Activated CD4-positive, alpha-beta T cell treated with anti-CD3 and anti-CD28 coated beads, Interleukin-10, Interleukin-2, amounts not matched to agents 100 ng/mL and 50 ng/mL, durations not matched to agents 16 hours and 8 hours (primary cell): ENCODE results near the gene INHBE.
"Not testable (repeated sequence)": the region's sequence is repeated elsewhere in the genome, so short reads cannot be mapped to it uniquely, and the experiment has no call there.

ENCODE experiments used
- DNase-seq: peaks from one replicate; pipeline ENCODE4 v3.0.0-alpha.2; 2020

The INHBE gene

GRCh38 chr12:57454566-57455373, at the start of gene INHBE:
INHBE (plus strand) TSS chr12:57455307; CDS start chr12:57455537, 230 bp downstream.
- DNase-seq, result peak; percentile 40

- no peak for DNase-seq
These were observed 44.6 kb upstream of the INHBE start for GRCh38 chr12:57410534-57410933.

GRCh38 chr12:57414160-57414559, 40.9 kb upstream of the INHBE start:
- DNase-seq, result not testable (repeated sequence)

- DNase-seq, result no peak
These were observed 40.0 kb upstream of the INHBE start for GRCh38 chr12:57415088-57415487.

GRCh38 chr12:57416039-57416996, 38.8 kb upstream of the INHBE start:
- no peak for DNase-seq

GRCh38 chr12:57418255-57418654, 36.9 kb upstream of the INHBE start:
- DNase-seq, result no peak

- DNase-seq, result no peak
These were observed 35.6 kb upstream of the INHBE start for GRCh38 chr12:57419495-57419894.

GRCh38 chr12:57420482-57420881, 34.6 kb upstream of the INHBE start:
- DNase-seq, result no peak

- not testable (repeated sequence) for DNase-seq
These were observed 28.2 kb upstream of the INHBE start for GRCh38 chr12:57426948-57427347.

GRCh38 chr12:57428965-57429364, 26.1 kb upstream of the INHBE start:
- no peak for DNase-seq

GRCh38 chr12:57429473-57430111, 25.5 kb upstream of the INHBE start:
- DNase-seq, result no peak

GRCh38 chr12:57430112-57430930, 24.8 kb upstream of the INHBE start:
- no peak for DNase-seq

GRCh38 chr12:57430931-57431566, 24.1 kb upstream of the INHBE start, which contains the start of gene R3HDM2:
R3HDM2 (minus strand) TSS chr12:57431043; CDS start chr12:57310428, 120,615 bp downstream.
- peak; percentile 97 for DNase-seq

- no peak for DNase-seq
These were observed 23.4 kb upstream of the INHBE start for GRCh38 chr12:57431654-57432188.

- no peak for DNase-seq
These were observed 21.7 kb upstream of the INHBE start for GRCh38 chr12:57433370-57433769.

GRCh38 chr12:57434517-57435223, 20.4 kb upstream of the INHBE start, which contains the start of gene INHBC:
INHBC (plus strand) TSS chr12:57434784; CDS start chr12:57434887, 103 bp downstream.
- no peak for DNase-seq

GRCh38 chr12:57435293-57435692, 19.8 kb upstream of the INHBE start:
- no peak for DNase-seq

- no peak for DNase-seq
These were observed 16.7 kb upstream of the INHBE start for GRCh38 chr12:57438400-57438799.

- no peak for DNase-seq
These were observed 15.3 kb upstream of the INHBE start for GRCh38 chr12:57439762-57440266.

GRCh38 chr12:57441393-57441792, 13.7 kb upstream of the INHBE start:
- DNase-seq, result not testable (repeated sequence)
